GM19395 (cell line): ENCODE data around the gene CRADD.

Experiments used
- ATAC-seq: cut with Tn5 transposase; IDR thresholded peaks from one replicate; pipeline ENCODE4 v1.9.1; 2021; ENCODE audit warnings: mild to moderate bottlenecking, moderate library complexity; ENCODE audit not compliant: unreplicated experiment

Gene CRADD

DNA sequence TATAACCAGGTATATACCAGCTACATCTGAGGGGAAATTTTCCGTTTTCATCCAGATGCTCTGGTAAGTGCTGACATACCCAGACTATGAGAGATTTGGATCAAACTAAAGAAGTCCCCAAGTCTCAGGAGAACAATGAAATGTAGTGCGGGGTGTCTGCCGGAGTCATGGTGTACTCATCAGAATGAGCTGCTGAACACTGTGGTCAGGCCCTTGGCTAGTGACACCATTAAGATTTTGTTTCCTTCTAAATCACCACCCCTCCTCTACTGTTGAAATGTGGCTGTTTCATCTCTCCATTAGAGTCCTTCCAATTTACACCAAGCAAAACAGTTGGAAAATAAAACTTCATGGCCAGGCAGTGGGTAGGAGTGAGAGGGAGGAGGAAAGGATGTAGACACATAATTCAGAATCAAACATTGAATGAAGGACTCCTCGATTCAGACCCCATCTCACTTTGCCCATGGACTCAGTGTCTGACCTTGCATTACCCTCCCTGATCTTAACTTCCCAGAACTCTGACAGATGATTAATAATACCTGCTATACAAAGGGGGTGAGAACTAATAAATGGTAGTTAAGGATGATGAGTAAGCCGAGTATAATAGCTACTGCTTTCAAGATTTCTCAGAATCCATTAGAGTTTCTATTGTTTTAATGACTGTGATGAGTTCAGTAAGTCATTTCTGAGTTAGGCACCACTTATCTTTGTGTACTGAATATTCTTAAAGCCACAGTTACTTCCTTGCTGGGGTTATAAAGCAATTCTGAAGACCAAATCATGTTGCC, 127.4 kb downstream of the CRADD start:
- no peak for ATAC-seq

DNA sequence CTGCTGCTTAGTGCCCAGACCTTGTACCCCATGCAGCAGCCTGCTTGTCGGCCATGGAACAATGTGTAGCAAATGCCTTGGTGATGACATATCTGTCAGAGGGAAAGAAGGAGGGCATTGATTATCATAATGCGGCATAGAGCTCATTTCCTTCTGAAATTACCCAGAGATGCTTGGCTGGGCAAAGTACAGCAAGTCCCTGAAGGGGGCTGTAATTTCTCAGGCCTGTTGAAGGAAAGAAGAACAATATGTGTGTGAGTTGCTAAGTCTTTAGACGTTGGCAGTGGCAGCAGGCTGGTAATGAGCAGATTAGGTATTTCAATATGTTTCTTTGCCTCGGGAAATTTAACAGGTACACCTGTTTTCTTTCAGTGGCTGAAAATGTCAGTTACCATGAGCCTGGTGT, 128.6 kb downstream of the CRADD start:
- ATAC-seq: no peak

DNA sequence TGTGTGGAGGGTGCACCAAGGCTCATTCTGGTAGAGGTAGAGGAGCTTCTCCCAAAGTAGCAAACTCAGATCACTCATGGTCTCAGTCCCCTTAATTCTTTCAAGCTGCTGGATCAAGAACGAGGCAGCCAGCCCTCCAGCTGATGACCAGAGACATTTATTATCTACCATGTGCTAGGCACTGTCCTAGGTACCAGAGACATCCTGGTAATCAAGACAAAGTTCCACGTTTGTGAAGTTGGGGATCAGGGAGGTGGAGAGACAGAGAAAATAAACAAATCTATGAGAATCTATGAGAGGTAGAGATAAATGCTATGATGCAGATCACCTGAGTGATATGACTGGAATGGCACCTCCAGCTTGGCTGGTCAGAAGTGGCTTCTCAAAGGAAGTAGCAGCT, 130.2 kb downstream of the CRADD start:
- ATAC-seq: no peak

DNA sequence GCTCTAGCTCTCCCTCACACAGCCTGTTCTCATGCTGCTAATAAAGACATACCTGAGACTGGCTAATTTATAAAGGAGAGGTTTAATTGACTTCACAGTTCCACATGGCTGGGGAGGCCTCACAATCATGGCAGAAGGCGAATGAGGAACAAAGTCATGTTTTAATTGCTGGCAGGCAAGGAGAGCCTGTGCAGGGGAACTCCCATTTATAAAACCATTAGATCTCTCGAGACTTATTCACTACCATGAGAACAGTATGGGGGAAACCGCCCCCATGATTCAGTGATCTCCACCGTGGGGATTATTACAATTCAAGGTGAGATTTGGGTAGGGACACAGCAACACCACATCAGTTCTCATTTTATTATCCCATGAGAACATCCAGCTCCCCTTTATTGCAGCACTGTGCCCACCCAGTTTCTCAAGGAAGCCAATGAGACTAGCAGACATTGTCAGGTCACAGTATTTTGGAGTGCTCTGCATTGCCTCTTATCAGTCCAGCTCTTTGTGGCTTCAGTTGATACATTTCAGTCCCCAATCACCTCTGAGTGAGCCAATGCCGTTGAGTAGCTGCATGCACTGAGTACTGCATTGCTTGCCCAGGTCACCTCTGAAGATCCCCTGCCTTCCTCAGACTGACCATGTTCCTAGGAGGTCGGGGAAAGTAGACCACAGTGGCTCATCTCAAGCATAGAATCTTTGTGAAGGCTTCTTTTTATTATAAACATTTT, 131.2 kb downstream of the CRADD start:
- ATAC-seq: no peak

- ATAC-seq: no peak
Measured at GRCh38 chr12:93812626-93813025, 135.5 kb downstream of the CRADD start.

DNA sequence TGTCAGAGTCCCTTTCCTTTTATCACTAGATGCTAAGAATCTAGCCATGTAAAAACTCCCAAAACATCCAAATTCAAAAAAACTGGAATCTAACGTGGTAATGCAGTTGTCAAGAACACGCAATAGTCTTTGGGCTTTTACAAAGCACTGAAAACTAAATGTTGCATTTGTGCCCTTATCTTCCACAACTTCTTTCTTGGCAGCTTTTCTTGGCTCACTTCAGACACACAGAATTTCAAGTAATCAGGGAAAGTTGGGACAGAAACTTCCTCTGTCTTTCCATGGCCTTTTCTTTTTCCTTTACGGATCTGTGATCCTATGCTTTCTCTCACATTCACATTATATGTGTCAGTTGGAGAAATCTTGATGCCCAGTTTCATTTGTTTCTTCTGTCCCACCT, 136.0 kb downstream of the CRADD start:
- ATAC-seq: no peak

DNA sequence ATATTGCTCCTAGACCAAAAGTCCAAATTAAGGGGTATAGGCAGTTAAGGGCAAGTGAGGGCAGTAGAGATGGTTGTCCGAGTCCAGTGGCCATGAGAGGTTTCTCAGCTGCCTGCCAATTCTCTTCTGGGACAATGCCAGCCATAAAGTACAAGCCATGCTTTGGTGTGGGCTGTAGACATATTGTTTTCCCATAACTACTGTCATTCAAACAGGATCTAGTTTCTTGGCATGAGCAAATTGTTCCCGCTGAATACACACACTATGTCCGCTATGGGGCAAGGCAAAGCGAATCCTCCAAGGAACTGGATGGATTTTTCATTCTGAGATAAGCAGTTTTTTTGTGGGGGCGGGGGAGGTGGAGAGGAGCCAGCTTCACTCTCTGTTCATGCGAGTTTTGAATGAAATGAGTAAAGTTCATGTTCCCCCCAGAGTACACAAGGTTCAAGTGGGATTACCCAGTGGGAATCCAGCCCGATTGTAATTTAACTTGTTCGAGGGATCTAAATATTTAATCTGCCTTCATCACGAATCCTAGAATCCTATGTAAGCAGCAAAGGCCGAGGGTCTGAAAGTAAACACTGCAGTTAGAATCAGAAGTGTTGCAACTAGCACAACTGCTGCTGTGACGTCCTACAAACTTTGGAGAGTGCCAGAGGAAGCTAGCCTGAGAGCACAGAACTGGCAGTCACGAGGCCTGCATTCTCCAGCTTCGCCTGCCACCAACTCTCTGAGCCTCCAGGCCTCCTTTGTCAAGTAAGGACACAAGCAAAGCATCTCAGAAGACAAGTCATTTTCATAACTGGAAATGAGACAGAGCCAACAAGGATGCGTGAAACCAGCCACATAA, 137.0 kb downstream of the CRADD start:
- no peak for ATAC-seq

- ATAC-seq: no peak
Measured at GRCh38 chr12:93818488-93819049, 141.4 kb downstream of the CRADD start.

DNA sequence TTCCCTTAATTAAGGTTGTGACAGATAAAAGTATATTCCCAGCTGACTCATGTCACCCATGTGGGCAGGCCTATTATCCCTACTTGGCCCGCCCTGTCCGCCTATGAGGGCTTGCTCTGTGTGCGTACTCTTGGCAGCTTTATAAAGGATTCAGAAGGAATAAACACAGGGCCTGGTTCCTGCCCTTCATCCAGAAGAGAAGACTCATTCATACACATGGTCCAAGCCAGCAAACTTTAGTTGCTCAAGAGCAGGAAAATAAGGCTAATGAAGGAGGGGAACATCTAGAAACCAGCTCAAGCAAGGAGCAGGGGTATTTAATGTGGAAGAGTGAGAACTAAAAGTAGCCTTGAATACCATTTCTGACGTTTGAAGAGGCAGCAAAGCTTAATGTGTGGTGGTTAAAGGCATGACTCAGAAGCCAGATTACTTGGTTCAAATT, 141.9 kb downstream of the CRADD start:
- ATAC-seq: no peak

DNA sequence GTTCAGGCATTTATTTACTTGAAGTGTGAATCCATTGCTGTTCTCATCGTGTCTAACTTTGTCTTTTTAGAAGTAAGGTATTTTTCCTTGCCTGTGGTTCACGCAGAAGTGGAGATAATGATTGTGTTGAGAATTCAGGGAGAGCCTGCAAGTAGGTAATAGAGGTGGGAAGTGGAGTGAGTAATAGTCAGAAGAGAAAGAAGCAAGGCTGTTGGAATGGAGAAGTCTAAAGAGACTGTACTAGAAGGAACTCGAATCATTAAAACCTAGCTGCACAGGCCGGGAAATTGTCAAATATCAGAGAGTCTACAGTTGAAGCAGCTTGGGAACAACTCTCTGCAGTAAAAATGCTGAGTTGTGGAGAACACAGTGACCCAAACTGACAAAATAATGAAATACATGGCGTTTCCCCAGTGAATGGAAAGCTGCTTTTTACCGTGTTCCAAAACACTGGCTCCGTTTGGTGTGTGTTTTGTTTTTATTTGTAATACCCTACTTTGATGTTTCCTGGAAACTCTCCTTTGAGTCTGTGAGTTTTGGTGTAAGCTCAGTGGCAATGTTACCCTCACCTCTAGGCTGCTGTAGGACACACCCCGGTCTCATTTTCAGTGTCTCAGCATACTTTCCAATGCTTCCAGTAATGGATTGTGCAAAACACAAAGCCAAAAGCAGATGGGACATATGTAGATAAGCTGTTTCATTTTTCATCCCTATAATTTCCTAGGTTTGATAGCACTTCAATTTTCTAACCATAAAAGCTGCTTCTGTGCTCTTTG, 146.6 kb downstream of the CRADD start:
- ATAC-seq: no peak

DNA sequence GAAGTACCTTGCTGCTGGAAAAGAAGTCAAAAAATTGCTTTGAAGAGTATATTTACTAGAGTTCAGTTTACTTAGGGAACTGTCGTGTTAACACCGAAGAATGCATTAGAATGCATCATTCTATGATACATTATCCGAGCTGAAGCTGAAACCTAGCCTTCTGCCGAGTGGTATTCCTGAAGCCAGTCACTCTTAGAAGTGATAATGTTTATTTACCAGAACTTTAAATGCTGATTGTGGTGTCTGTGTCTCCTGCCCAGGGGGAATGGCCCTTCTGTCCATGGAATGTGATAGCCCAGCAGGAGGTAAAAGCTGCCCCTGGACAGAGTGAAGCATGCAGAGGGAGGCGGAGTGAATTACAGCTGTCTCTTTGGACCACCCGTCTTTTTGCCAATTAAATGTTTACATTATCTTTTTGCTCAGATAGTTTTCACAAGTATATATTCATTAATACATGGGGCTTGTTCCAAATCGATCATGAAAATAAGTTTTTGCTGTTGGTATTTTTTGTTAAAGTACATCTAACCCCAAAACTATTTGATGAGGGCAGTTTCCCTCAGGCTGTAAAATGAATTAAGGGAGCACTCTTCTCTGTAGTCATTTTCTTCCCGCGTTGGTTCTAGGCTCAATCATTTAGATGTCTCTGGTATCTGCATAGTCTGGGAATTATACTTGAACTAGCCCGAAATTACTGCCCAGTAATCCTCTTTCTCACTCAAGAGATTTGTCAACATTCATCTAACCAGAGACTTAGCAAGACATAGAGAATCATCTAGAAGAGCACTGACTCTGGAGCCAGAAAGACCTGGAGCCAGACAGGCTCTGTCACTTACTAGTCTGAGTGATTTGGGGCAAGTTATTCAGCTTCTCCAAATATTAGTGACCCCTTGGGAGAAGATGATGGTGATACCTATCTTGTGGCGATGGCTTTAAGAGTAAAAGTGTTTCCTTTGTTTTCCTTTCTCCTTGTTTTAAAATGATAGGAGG, 147.6 kb downstream of the CRADD start:
- ATAC-seq: no peak

GRCh38 chr12:93825501-93825888, 148.3 kb downstream of the CRADD start:
- ATAC-seq: no peak

DNA sequence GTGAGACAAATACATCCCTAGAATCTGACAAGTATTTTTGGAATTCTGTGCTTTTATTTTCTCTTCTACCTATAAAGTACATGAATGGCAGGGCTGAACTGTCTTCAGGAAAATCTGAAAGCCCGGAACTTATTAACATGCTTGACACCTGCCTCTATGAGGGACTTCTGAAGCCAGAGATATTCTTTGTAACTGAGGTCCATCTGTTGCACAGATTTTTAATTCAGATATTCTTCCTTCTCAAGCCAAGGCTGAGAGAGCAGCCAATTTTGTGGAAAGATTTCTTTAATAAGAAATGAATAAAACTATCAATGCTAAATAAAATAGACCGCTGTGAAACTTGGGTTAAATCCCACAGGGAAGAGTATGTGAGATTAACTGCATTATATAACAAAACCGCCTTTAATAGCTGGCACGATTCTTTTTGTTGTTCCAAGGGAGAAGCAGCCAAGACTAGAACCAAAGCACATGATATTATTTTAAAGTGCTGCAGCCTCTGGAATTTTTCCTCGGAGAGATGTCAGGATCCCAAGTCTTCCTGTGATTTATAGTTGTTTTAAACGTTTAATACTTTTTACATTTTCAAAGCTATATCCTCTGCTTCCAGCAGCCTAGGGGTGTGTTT, 148.9 kb downstream of the CRADD start:
- no peak for ATAC-seq

- no peak for ATAC-seq
Measured at GRCh38 chr12:93827179-93827578, 150.0 kb downstream of the CRADD start.

- no peak for ATAC-seq
Measured at GRCh38 chr12:93827669-93828068, 150.5 kb downstream of the CRADD start.

GRCh38 chr12:93829016-93829415, 151.8 kb downstream of the CRADD start:
- ATAC-seq: no peak

DNA sequence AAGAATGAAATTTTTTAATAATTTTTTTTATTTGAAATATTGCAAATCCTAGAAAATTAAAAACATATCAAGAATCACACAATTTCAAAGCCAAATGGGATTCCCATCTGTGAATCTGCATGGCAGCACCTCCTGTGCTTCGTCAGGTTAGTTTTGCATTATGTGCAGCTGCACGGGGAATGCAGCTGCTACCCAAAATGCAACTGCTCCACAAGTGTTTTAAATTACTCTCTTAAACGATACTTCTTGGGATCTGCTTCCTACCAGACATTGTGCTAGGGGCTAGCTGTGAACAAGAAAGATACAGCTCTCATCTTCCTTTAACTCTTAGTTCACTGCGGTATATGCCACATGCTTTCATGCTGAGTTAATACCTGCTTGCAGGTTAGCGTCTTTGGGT, 154.2 kb downstream of the CRADD start:
- ATAC-seq: no peak

- ATAC-seq: no peak
Measured at GRCh38 chr12:93832131-93832530, 155.0 kb downstream of the CRADD start.

DNA sequence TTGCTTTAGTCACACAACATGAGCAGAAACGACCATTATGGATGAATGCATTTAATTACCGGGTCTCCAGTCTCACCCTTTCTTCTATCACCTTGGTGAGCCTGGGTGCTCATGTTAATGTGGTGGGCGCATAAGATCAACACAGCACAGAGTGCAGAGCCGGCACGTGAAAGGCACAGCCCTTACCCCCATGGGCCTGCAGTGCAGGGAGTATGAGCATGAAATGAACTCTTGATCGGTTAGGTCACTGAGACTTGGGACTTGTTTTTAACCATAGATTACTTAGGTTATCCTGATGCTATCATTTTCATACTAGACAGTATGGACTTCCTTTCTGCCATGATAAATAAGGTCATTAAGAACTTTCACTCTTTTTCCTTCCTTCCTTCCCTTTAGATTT, 156.8 kb downstream of the CRADD start:
- no peak for ATAC-seq
